C4-2B (cell line): ENCODE measurements around the gene HCST.

Source experiments
- H3K27ac ChIP-seq: fragments of 450-650 bp; 2 replicates; pipeline ENCODE4 v1.5.1; 2017
- CTCF ChIP-seq: fragments of 450-650 bp; conservative IDR thresholded peaks from 2 replicates; pipeline ENCODE4 v1.5.1; 2017; ENCODE audit warnings: mild to moderate bottlenecking
- ZFX ChIP-seq: fragments of 450-650 bp; IDR thresholded peaks from 2 replicates; pipeline ENCODE4 v1.6.1; 2017

HCST gene

GRCh38 chr19:35869327-35870123 is 32.8 kb upstream of the HCST start:
- peak overlapping the region; percentile 43 for H3K27ac ChIP-seq
- TF ChIP-seq CTCF (no peak), ZFX (no peak)

- H3K27ac ChIP-seq: peak overlapping the region; percentile 43; the same call in 1 of the 2 replicates
Observed at GRCh38 chr19:35870124-35870736, 32.1 kb upstream of the HCST start.

GRCh38 chr19:35870798-35871197 is 31.5 kb upstream of the HCST start:
- no peak overlapping the region for H3K27ac ChIP-seq
- TF ChIP-seq ZFX (no peak), CTCF (no peak)

- H3K27ac ChIP-seq: no peak overlapping the region
- no peak for TF ChIP-seq ZFX
- no peak for TF ChIP-seq CTCF
Observed at GRCh38 chr19:35871611-35872010, 30.7 kb upstream of the HCST start.

GRCh38 chr19:35872180-35872579 is 30.1 kb upstream of the HCST start:
- TF ChIP-seq CTCF: no peak
- no peak overlapping the region for H3K27ac ChIP-seq

- no peak overlapping the region for H3K27ac ChIP-seq
- no peak for TF ChIP-seq CTCF
- no peak for TF ChIP-seq ZFX
Observed at GRCh38 chr19:35874392-35874930, 27.9 kb upstream of the HCST start.

- no peak for TF ChIP-seq ZFX
- TF ChIP-seq CTCF: no peak
- no peak overlapping the region for H3K27ac ChIP-seq
Observed at GRCh38 chr19:35879068-35879467, 23.3 kb upstream of the HCST start.
